Measurements from ENCODE around the gene DMAC2. TPM values are rescaled to one million over a fixed set of nuclear protein-coding genes. Genes with fewer than 3 reads are reported as not detected.

The DMAC2 gene
- total and polyA plus RNA-seq, 8 donors, result 48.4 to 64.6 (median 58.4) TPM

DNA sequence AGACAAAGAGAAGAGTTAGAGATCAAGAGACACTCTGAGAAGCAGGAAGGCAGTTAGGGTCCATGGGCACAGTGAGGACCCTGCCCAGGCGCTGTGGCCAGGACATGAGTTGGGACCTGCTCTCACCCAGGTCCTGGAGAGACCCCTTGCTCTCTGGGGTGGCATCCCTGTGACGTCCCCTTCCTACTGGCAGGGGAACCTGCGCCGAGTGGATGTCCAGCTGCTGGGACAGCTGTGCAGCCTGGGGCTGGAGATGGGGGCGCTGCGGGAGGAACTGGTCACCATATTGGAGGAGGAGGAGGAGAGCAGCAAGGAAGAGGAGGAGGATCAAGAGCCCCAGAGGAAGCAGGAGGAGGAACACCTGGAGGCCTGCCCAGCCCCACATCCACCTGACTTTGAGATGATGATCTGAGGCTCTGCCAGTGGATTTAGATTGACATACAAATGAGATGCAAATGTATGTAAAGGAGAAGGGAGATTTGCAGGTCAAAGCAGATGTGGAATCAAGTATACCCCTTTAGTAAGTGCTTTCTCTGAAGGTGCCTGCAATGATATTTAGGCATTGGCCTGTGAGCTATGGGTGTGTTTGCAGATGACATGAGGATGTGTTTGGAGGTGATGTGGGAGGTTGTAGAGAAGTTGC, 4.2 kb upstream of the DMAC2 start:
- Histone ChIP-seq H3K27me3 (peaks cover 0 to 7% of the 10 kb centered on the region in 2 donors), H3K4me3 (no peak overlapping the region), H3K27ac (no peak overlapping the region), H3K4me1 (peaks cover 6 to 23% of the 10 kb centered on the region in 2 donors), H3K36me3 (no peaks in the 10 kb centered on the region), H3K9me3 (no peaks in the 10 kb centered on the region)
- intact Hi-C loops (cut with DNase I), result loop anchor here in 1 of 2 donors (10.0 kb wide), 2 partner anchors 91 to 121 kb away; no protein-coding TSS in a partner anchor
- no peak for DNase-seq
- TF ChIP-seq, protein P1, sequence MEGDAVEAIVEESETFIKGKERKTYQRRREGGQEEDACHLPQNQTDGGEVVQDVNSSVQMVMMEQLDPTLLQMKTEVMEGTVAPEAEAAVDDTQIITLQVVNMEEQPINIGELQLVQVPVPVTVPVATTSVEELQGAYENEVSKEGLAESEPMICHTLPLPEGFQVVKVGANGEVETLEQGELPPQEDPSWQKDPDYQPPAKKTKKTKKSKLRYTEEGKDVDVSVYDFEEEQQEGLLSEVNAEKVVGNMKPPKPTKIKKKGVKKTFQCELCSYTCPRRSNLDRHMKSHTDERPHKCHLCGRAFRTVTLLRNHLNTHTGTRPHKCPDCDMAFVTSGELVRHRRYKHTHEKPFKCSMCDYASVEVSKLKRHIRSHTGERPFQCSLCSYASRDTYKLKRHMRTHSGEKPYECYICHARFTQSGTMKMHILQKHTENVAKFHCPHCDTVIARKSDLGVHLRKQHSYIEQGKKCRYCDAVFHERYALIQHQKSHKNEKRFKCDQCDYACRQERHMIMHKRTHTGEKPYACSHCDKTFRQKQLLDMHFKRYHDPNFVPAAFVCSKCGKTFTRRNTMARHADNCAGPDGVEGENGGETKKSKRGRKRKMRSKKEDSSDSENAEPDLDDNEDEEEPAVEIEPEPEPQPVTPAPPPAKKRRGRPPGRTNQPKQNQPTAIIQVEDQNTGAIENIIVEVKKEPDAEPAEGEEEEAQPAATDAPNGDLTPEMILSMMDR (IDR thresholded peaks at IDR 0.05), result no peak
- ATAC-seq, result no peak

GRCh38 chr19:41442473-41443355, 3.0 kb upstream of the DMAC2 start, which contains the start of gene ERICH4:
TSS of gene ERICH4 (plus strand) at chr19:41443156. CDS start at chr19:41443170, 14 bp downstream.
- Histone ChIP-seq H3K27ac (no peak within 1 kb of the TSS), H3K4me3 (no peak within 1 kb of the TSS), H3K36me3 (peaks cover 0 to 5% of the 10 kb centered on the region in 2 donors), H3K27me3 (peaks cover 0 to 1% of the 10 kb centered on the region in 2 donors), H3K9me3 (no peaks in the 10 kb centered on the region), H3K4me1 (peaks cover 5 to 22% of the 10 kb centered on the region in 2 donors)
- DNase-seq, result no peak
- intact Hi-C loops (cut with DNase I), result loop anchor here in 1 of 2 donors (10.0 kb wide), 2 partner anchors 92 to 122 kb away; no protein-coding TSS in a partner anchor
- TF ChIP-seq, protein P1 (IDR thresholded peaks at IDR 0.05), result no peak
- no peak for ATAC-seq

DNA sequence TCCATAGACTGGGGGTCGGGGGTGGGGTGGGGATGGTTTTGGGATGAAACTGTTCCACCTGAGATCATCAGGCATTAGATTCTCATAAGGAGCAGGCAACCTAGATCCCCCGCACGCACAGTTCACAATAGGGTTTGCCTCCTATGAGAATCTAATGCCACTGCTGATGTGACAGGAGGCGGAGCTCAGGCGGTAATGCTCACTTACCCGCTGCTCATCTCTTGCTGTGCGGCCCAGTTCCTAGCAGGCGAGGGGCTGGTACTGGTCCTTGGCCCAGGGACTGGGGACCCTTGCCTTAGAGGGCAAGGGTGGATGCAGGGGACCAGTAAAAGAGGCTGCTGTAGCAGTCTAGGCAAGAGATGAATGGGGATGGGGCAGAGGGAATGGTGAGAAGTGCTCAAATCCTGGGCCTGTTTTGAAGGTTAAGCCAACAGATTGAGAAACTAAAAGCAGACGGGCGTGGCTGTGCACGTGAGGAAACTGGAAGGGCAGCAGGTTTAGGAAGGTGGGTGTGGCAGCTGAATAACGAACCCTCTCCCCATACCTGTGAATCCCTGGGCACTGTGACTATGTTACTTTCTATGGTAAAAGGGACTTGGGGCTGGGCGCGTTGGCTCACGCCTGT, 1.7 kb upstream of the DMAC2 start:
- TF ChIP-seq, protein P1 (IDR thresholded peaks at IDR 0.05), result no peak
- no peak overlapping the region for H3K27ac ChIP-seq

GRCh38 chr19:41437944-41438574, 1.7 kb downstream of the DMAC2 start:
- H3K4me3 ChIP-seq, result no peak overlapping the region

More for the DNA sequence above, 1.7 kb upstream of the DMAC2 start:
- DNase-seq (no peak), ATAC-seq (no peak)
- H3K4me1 ChIP-seq, result peaks cover 5 to 22% of the 10 kb centered on the region in 2 donors
- intact Hi-C loops (cut with DNase I), result loop anchor here in 1 of 2 donors (10.0 kb wide), 2 partner anchors 93 to 123 kb away; no protein-coding TSS in a partner anchor
- no peaks in the 10 kb centered on the region for H3K27me3 ChIP-seq
- H3K36me3 ChIP-seq, result peaks cover 0 to 15% of the 10 kb centered on the region in 2 donors
- no peaks in the 10 kb centered on the region for H3K9me3 ChIP-seq
- H3K4me3 ChIP-seq, result no peak overlapping the region

More at GRCh38 chr19:41437944-41438574, 1.7 kb downstream of the DMAC2 start:
- TF ChIP-seq, protein P1 (IDR thresholded peaks at IDR 0.05), result no peak
- Histone ChIP-seq H3K27me3 (no peaks in the 10 kb centered on the region), H3K36me3 (peaks cover 0 to 37% of the 10 kb centered on the region in 2 donors), H3K9me3 (no peaks in the 10 kb centered on the region), H3K4me1 (peaks cover 5 to 27% of the 10 kb centered on the region in 2 donors), H3K27ac (no peak overlapping the region)
- ATAC-seq, result no peak
- intact Hi-C loops (cut with DNase I), result no loop called here
- DNase-seq, result no peak
